ENCODE measurements around the gene MOXD1.

- TF ChIP-seq ATF3 (IDR thresholded peaks at IDR 0.05; ENCODE audit: insufficient read depth, low read depth, low read length) (no peak), POLR2AphosphoS5 (IDR thresholded peaks at IDR 0.05; ENCODE audit: low read depth, low read length) (no peak), CTCF (IDR thresholded peaks at IDR 0.05; ENCODE audit: control extremely low read depth in 1 of 3, insufficient read depth in 1 of 3, low read depth in 1 of 3, low read length in 3 of 3) (no peak), ZNF274 (IDR thresholded peaks at IDR 0.05; ENCODE audit: borderline replicate concordance, extremely low read depth, low read length) (no peak), MAX (IDR thresholded peaks at IDR 0.05) (no peak), POLR2A (IDR thresholded peaks at IDR 0.05; ENCODE audit: control extremely low read depth in 1 of 2, low read depth in 2 of 2, low read length in 2 of 2) (no peak), HDAC2 (IDR thresholded peaks at IDR 0.05; ENCODE audit: borderline replicate concordance in 1 of 2, low read depth in 2 of 2, low read length in 2 of 2) (no peak), MAFK (IDR thresholded peaks at IDR 0.05; ENCODE audit: low read depth, low read length) (no peak), GABPA (IDR thresholded peaks at IDR 0.05; ENCODE audit: borderline replicate concordance, insufficient read depth, low read length) (no peak)
These were observed 155.1 kb downstream of the MOXD1 start for GRCh38 chr6:132246120-132246617.
